Type B pancreatic cell (in vitro differentiated cells): ENCODE measurements around the gene APH1B. TPM values are rescaled to one million over a fixed set of nuclear protein-coding genes. Genes with fewer than 3 reads are reported as not detected.

Source experiments
- DNase-seq: peaks from one replicate; pipeline ENCODE4 v3.0.0; 2021; ENCODE audit warnings: mixed read lengths; ENCODE audit not compliant: unreplicated experiment; ENCODE audit errors: extremely low spot score
- H3K27ac Mint-ChIP-seq: 2 replicates; pipeline ENCODE4 v1.8.0; 2021; ENCODE audit warnings: mild to moderate bottlenecking, mixed read lengths
- H3K27me3 Mint-ChIP-seq: 2 replicates; pipeline ENCODE4 v1.8.0; 2021; ENCODE audit warnings: mixed read lengths
- H3K36me3 Mint-ChIP-seq: 2 replicates; pipeline ENCODE4 v1.8.0; 2021; ENCODE audit warnings: mixed read lengths
- H3K4me1 Mint-ChIP-seq: one replicate; pipeline ENCODE4 v1.8.0; 2021; ENCODE audit warnings: mixed read lengths; ENCODE audit not compliant: unreplicated experiment
- H3K4me3 Mint-ChIP-seq: 2 replicates; pipeline ENCODE4 v1.8.0; 2021; ENCODE audit warnings: mild to moderate bottlenecking, mixed read lengths
- H3K9me3 Mint-ChIP-seq: 2 replicates; pipeline ENCODE4 v1.8.0; 2021; ENCODE audit warnings: mixed read lengths
- total RNA-seq: library from RNA; stranded (reverse); gene quantifications from 2 replicates; pipeline ENCODE4 v1.2.1, GENCODE V29; 2021; ENCODE audit warnings: low replicate concordance
- TF ChIP-seq, protein P1 (sequence below): fragments of 200-600 bp; sonication (generic); conservative IDR thresholded peaks from 2 replicates; pipeline ENCODE4 v1.5.0; 2021; ENCODE audit warnings: antibody characterized with exemption, mild to moderate bottlenecking

APH1B gene
- total RNA-seq, 1 donor from 2014 or later: 16.0 TPM

DNA sequence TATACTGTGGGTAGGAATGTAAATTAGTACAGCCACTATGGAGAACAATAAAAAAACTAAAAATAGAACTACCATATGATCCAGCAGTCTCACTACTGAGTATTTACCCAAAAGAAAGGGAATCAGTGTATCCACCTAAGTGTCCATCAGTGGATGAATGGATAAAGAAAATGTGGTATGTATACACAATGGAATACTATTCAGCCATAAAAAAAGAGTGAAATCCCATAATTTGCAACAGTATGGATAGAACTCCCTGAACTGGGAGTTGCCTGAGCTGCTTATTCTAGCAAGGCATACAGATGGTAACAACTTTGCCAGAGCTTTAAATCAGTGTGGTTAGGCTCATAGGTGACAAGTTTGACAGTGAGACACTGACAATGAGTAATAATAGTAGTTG is 16.1 kb upstream of the APH1B start:
- TF ChIP-seq, protein P1, sequence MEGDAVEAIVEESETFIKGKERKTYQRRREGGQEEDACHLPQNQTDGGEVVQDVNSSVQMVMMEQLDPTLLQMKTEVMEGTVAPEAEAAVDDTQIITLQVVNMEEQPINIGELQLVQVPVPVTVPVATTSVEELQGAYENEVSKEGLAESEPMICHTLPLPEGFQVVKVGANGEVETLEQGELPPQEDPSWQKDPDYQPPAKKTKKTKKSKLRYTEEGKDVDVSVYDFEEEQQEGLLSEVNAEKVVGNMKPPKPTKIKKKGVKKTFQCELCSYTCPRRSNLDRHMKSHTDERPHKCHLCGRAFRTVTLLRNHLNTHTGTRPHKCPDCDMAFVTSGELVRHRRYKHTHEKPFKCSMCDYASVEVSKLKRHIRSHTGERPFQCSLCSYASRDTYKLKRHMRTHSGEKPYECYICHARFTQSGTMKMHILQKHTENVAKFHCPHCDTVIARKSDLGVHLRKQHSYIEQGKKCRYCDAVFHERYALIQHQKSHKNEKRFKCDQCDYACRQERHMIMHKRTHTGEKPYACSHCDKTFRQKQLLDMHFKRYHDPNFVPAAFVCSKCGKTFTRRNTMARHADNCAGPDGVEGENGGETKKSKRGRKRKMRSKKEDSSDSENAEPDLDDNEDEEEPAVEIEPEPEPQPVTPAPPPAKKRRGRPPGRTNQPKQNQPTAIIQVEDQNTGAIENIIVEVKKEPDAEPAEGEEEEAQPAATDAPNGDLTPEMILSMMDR: no peak
- Mint-ChIP-seq H3K4me3 (no peak overlapping the region), H3K9me3 (no peaks in the 10 kb centered on the region), H3K27ac (no peak overlapping the region), H3K36me3 (peaks cover 28% of the 10 kb centered on the region), H3K4me1 (peaks cover 15% of the 10 kb centered on the region), H3K27me3 (no peaks in the 10 kb centered on the region)
- no peak for DNase-seq

DNA sequence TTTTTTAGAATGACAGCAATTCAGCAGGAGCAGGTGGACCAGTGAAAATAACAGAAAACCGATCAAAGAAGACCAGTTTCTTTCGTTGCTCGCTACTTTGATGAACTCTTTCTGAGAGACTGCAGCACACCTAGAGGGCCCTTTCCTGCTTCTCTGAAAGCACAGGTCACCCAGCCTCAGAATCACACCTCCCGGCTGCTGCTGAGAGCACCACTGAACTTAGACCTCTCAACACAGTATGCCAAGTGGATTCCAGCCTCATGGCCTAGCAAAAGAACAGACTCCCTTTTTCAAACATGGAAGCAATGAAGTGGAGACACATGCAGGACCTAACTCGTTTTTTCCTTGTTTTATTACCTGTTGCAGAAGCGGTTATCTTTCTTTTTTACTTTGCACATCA is 13.9 kb upstream of the APH1B start:
- DNase-seq: no peak
- Mint-ChIP-seq H3K27ac (no peak overlapping the region), H3K27me3 (no peaks in the 10 kb centered on the region)

DNA sequence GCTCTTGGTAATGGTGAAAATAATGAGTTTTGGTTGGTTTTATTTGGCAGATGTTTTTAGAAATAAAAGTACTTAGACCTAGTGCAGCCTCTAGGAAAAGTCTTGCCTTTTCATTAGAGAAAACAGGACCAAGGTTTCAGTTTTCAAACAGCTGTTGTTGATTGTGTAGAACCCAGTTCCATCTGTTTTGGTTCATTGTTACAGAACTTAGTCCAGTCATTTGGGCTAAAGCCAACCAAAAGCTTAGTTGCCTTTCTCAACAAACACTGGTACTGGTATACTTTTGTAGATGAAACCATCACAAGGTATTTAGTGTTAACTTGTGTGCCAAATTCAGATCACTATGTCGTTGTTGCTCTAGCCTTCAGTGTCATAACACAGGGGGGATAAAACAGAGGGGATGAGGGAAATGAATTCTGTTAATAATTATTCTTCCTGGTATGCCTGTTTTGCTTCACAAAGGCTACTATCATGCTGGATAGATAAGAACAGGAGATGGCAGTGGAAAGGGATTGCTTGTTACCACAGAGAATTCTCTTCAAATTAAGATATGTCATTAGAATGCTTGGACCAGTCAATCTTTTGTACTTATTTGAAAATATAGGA is 12.6 kb upstream of the APH1B start:
- Mint-ChIP-seq H3K36me3 (peaks cover 28% of the 10 kb centered on the region), H3K4me1 (peaks cover 8% of the 10 kb centered on the region)
- no peak for DNase-seq

More for the DNA sequence above, 13.9 kb upstream of the APH1B start:
- H3K4me3 Mint-ChIP-seq: no peak overlapping the region
- H3K36me3 Mint-ChIP-seq: peaks cover 22% of the 10 kb centered on the region
- TF ChIP-seq, protein P1: no peak
- peaks cover 8% of the 10 kb centered on the region for H3K4me1 Mint-ChIP-seq
- no peaks in the 10 kb centered on the region for H3K9me3 Mint-ChIP-seq

DNA sequence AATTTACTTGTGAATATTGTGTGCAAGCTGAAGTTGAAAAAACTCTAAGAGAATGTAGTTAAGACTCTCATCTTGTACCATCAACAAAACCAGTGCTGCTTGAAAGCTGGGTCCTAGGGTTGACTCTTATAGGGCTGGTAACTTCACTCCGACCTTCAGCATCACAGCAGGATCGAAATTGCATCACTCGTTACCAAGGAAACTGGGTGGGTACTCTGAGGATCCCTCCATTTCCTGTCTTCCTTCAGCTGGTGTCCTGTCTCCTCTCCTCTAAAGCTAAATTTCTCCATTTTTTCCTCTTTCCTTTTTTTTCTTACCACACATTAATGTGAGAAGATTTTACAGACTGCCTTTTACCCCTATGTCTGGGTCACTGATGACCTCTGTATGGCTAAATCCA is 3.0 kb upstream of the APH1B start:
- Mint-ChIP-seq H3K36me3 (peaks cover 6% of the 10 kb centered on the region), H3K27me3 (no peaks in the 10 kb centered on the region), H3K4me3 (no peak overlapping the region), H3K27ac (no peak overlapping the region), H3K9me3 (no peaks in the 10 kb centered on the region), H3K4me1 (peaks cover 14% of the 10 kb centered on the region)
- no peak for DNase-seq
- TF ChIP-seq, protein P1: no peak

More for the DNA sequence above, 12.6 kb upstream of the APH1B start:
- TF ChIP-seq, protein P1: no peak
- peak overlapping the region; percentile 40 for H3K27ac Mint-ChIP-seq
- H3K4me3 Mint-ChIP-seq: no peak overlapping the region
- no peaks in the 10 kb centered on the region for H3K27me3 Mint-ChIP-seq
- H3K9me3 Mint-ChIP-seq: no peaks in the 10 kb centered on the region

DNA sequence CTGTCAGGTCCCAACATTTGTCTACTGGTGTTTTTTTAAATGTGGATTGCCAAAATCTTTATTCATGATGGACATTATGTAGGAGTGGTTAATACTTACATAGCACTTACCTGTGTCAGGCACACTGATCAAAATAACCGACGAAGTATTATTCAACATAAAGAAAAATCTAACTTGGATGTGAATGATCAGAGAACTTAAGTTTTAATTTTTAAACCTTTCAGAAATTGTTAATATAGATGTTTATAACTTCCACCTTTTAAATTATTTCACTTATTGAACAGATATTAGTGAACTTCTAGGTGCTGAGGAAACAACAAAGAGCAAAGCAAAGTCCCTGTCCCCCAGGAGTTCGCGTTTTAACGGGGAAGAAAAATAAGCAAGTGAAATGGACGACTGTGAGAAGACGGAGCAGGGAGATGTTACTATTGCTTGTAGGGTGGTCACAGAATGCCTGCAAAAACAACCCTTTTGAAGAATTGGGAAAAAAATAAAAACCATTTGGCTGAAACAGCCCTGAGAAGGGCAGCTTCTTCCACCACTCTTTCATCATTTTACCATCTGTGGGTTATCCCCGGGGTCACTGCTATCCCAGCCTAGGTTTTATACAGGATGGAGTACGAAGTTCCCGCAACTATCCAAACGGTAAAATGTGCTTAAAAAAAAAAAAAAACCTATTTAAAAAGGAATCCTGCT is 915 bp upstream of the APH1B start:
- no peak for DNase-seq
- no peaks in the 10 kb centered on the region for H3K9me3 Mint-ChIP-seq
- peak overlapping the region; percentile 96 for H3K4me3 Mint-ChIP-seq
- peak overlapping the region; percentile 80 for H3K27ac Mint-ChIP-seq
- no peaks in the 10 kb centered on the region for H3K27me3 Mint-ChIP-seq
- H3K36me3 Mint-ChIP-seq: peaks cover 4% of the 10 kb centered on the region
- TF ChIP-seq, protein P1: no peak
- H3K4me1 Mint-ChIP-seq: peaks cover 14% of the 10 kb centered on the region
